Smooth muscle cell (in vitro differentiated cells): ENCODE data around the gene KRT4. TPM values are rescaled to one million over a fixed set of nuclear protein-coding genes. Genes with fewer than 3 reads are reported as not detected.

ENCODE experiments used
- DNase-seq: peaks from one replicate; lab custom pipeline; 2025; ENCODE audit not compliant: unreplicated experiment; lab: John Stamatoyannopoulos, UW
- H2AFZ ChIP-seq: fragments of 200-600 bp; sonication (generic); 2 replicates; pipeline ENCODE4 v1.6.0; 2016; ENCODE audit warnings: antibody characterized with exemption, low read depth, mild to moderate bottlenecking
- H3F3A ChIP-seq: fragments of 200-600 bp; sonication (generic); 2 replicates; pipeline ENCODE4 v1.6.0; 2017; ENCODE audit warnings: antibody characterized with exemption, low read depth
- H3K27ac ChIP-seq: fragments of 200-600 bp; sonication (generic); 2 replicates; pipeline ENCODE4 v1.5.1; 2016; ENCODE audit warnings: low read depth, mild to moderate bottlenecking
- H3K27me3 ChIP-seq: fragments of 200-600 bp; sonication (generic); 2 replicates; pipeline ENCODE4 v1.6.1; 2016; ENCODE audit warnings: low read depth, mild to moderate bottlenecking
- H3K36me3 ChIP-seq: fragments of 200-600 bp; sonication (generic); 2 replicates; pipeline ENCODE4 v1.5.1; 2016; ENCODE audit warnings: low read depth
- H3K4me1 ChIP-seq: fragments of 200-600 bp; sonication (generic); 2 replicates; pipeline ENCODE4 v1.5.1; 2016; ENCODE audit warnings: low read depth
- H3K4me2 ChIP-seq: fragments of 200-600 bp; sonication (generic); 2 replicates; pipeline ENCODE4 v1.6.0; 2016; ENCODE audit warnings: mild to moderate bottlenecking
- H3K4me3 ChIP-seq: fragments of 200-600 bp; sonication (generic); 2 replicates; pipeline ENCODE4 v1.5.1; 2016; ENCODE audit warnings: mild to moderate bottlenecking
- H3K79me2 ChIP-seq: fragments of 200-600 bp; sonication (generic); 2 replicates; pipeline ENCODE4 v1.6.0; 2016; ENCODE audit warnings: low read depth, mild to moderate bottlenecking
- H3K9ac ChIP-seq: fragments of 200-600 bp; sonication (generic); 2 replicates; pipeline ENCODE4 v1.6.0; 2016; ENCODE audit warnings: low read depth
- H3K9me3 ChIP-seq: fragments of 200-600 bp; sonication (generic); replicated peaks from 2 replicates; pipeline ENCODE4 v1.5.1; 2016; ENCODE audit warnings: low read depth
- H4K20me1 ChIP-seq: fragments of 200-600 bp; sonication (generic); 2 replicates; pipeline ENCODE4 v1.6.0; 2016; ENCODE audit warnings: low read depth
- WGBS: methylation state at CpG from one replicate; pipeline ENCODE4 v1.1.7; 2016; ENCODE audit warnings: low lambda C conversion rate; 5-methylcytosine and 5-hydroxymethylcytosine counted together
- polyA plus RNA-seq: library from polyadenylated mRNA; unstranded; fragments of >200 nt; fragmentation: Nextera tagmentation; extraction: Ambion mirVana; gene quantifications from 2 replicates; pipeline ENCODE4 v1.2.1, GENCODE V29; 2016
- total RNA-seq: library from RNA; depleted of rRNA; stranded (reverse); fragments of >200 nt; gene quantifications from 2 replicates; pipeline ENCODE4 v1.2.3, GENCODE V29; 2014
- TF ChIP-seq, protein P1 (sequence below): fragments of 200-600 bp; sonication (generic); IDR thresholded peaks from 2 replicates; pipeline ENCODE4 v1.5.1; 2017; ENCODE audit warnings: borderline replicate concordance, mild to moderate bottlenecking, antibody characterized with exemption; ENCODE audit not compliant: insufficient read depth, poor library complexity, severe bottlenecking

The KRT4 gene
- total and polyA plus RNA-seq, 2 experiments from 2014 or later = not detected

DNA sequence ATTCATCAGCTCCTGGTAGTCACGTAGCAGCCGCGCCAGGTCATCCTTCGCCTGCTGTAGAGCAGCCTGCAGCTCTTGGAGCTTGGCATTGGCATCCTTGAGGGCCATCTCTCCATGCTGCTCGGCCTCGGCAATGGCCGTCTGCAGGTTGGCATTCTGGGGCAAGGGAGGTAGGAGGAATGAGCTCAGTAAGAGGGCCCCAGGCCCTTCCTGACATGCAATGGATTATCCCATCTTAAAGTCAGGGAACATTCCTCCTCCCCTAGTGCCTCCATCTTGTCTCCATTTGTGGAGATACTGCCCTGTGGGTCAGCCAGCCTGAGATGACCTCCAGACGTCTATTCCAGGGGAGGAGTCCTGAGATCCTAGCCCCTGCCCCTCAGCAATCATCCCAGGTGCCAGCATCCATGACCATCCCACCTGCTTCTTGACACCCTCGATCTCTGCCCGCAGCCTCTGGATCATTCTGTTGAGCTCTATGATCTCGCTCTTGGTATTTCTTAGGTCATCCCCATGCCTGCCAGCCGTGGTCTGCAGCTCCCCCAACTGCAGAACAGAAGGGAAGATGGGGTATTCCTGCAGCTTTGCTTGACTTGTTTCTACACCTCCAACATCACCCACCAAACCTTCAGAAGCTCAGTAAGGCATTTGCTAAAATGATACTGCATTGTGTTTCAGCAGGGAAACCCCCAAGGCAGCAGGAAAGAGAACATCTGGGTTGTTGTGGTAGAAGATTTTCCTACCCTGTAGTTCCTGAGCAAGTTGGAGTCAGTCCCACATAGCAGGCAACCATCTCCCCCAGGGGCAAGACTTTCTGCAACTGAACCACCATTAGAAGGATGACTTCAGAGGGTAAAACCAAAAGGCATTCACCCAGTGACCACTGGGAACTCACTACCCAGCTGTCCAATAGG lies 22.4 kb downstream of the KRT4 start:
- 96% methylated on average over 12 of the region's 12 CpGs for WGBS
- TF ChIP-seq, protein P1, sequence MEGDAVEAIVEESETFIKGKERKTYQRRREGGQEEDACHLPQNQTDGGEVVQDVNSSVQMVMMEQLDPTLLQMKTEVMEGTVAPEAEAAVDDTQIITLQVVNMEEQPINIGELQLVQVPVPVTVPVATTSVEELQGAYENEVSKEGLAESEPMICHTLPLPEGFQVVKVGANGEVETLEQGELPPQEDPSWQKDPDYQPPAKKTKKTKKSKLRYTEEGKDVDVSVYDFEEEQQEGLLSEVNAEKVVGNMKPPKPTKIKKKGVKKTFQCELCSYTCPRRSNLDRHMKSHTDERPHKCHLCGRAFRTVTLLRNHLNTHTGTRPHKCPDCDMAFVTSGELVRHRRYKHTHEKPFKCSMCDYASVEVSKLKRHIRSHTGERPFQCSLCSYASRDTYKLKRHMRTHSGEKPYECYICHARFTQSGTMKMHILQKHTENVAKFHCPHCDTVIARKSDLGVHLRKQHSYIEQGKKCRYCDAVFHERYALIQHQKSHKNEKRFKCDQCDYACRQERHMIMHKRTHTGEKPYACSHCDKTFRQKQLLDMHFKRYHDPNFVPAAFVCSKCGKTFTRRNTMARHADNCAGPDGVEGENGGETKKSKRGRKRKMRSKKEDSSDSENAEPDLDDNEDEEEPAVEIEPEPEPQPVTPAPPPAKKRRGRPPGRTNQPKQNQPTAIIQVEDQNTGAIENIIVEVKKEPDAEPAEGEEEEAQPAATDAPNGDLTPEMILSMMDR = no peak
- H3K27me3 ChIP-seq = no peaks in the 10 kb centered on the region
- H2AFZ ChIP-seq = no peak overlapping the region
- H3K9me3 ChIP-seq = no peaks in the 10 kb centered on the region
- no peak overlapping the region for H3K4me3 ChIP-seq
- H3K4me2 ChIP-seq = no peak overlapping the region
- H3K27ac ChIP-seq = no peak overlapping the region
- no peak for DNase-seq
- H3K79me2 ChIP-seq = no peaks in the 10 kb centered on the region
- H3K9ac ChIP-seq = no peak overlapping the region
- no peaks in the 10 kb centered on the region for H4K20me1 ChIP-seq
- H3K36me3 ChIP-seq = no peaks in the 10 kb centered on the region
- no peaks in the 10 kb centered on the region for H3K4me1 ChIP-seq
- no peaks in the 10 kb centered on the region for H3F3A ChIP-seq

DNA sequence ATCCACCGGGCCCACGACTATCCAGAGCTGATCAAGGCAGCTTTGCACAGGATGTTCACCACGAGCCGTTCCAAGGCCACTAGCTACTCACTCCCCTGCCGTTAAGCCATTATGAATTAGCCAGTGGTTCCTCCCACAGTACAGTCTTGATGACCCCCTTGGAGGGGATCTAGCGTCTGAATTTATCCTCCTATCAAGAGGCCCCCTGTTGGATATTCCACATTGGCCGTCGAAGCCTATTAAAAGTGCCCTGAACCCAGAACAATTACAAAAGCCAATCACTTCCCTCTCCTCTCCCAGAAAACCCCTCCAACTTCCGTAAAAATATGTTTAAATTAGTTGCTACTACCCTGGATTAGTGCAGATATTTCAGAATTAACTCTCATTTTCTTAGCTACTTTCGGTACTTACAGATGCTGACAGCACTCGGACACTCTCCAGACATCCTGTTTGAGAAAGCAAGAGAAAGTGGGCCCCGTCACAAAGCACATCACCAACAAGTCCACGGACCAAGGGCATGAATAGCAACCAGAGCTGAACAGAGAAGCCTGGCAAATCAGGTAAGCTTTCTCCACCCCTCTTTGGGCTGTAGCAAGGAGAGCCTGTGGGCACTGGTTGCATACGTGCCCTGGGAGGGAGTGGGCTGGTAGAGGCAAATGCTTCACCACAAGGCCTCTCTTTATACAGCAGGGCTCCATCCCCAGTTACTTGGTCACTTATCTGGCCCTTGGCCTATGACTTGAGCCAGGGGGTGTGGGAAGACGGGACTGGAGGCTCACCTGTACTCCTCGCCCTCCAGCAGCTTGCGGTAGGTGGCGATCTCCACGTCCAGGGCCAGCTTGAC lies 23.3 kb downstream of the KRT4 start:
- TF ChIP-seq, protein P1 = no peak
- Histone ChIP-seq H3K4me1 (no peaks in the 10 kb centered on the region), H3K79me2 (no peaks in the 10 kb centered on the region), H3K27ac (no peak overlapping the region), H3K9me3 (no peaks in the 10 kb centered on the region), H3K27me3 (no peaks in the 10 kb centered on the region), H3K4me3 (no peak overlapping the region), H3K4me2 (no peak overlapping the region), H3K9ac (no peak overlapping the region), H4K20me1 (no peaks in the 10 kb centered on the region), H3F3A (no peaks in the 10 kb centered on the region), H3K36me3 (no peaks in the 10 kb centered on the region), H2AFZ (no peak overlapping the region)
- DNase-seq = no peak
- 73% methylated on average over 19 of the region's 19 CpGs for whole genome bisulfite sequencing

DNA sequence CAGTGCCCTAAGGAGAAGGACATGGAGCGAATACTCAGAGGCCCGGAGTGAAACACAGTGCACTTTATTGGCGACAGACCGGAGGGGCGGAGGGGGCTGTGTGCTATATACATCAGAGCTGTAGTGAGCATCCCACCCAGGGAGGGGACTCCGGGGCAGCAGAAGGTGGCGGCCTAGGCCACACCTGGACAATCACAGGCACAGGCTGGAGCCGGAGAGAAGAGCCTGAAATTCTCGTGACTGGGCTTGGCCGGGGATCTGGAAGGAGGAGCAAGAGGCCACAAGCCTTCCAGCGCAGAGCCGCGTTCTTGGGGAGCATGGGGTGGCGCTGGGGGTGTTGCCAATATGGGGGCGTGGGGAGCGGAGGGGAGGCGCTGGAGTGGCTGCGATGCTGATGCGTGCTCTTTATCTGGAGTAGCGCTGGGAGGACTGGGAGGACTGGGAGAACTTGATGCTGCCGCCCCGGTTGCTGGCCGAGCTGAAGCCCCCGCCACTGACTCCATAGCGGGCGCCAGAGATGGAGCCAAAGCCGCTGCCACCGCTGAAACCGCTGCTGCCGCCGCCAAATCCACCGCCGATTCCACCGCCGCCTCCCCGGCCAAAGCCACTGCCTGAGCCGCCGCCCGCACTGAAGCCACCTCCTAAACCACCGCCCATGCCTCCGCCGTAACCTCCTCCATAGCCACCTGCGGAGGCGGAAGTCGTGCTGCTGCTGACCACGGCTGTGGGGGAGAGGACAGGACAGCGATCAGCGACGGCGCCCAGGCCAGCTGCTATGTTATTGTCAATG lies 24.1 kb downstream of the KRT4 start:
- 91% methylated on average over 39 of the region's 50 CpGs for WGBS
- Histone ChIP-seq H3K9ac (no peak overlapping the region), H3K27ac (no peak overlapping the region), H3K27me3 (no peaks in the 10 kb centered on the region), H4K20me1 (no peaks in the 10 kb centered on the region), H3K4me2 (no peak overlapping the region), H3K4me1 (no peaks in the 10 kb centered on the region), H3K4me3 (no peak overlapping the region), H3K36me3 (no peaks in the 10 kb centered on the region), H2AFZ (no peak overlapping the region), H3K9me3 (no peaks in the 10 kb centered on the region), H3K79me2 (no peaks in the 10 kb centered on the region), H3F3A (no peaks in the 10 kb centered on the region)
- TF ChIP-seq, protein P1 = no peak
- DNase-seq = no peak
